Stimulated activated CD4-positive, alpha-beta T cell treated with anti-CD3 and anti-CD28 coated beads, Interleukin-1b, Interleukin-23, amount 100 ng/mL, for 1 hour (primary cell): Measurements from ENCODE around the gene PNMT.
A peak's percentile ranks its signal among the peaks of the same experiment; 100 is the strongest.

ENCODE experiments used
- DNase-seq, 2 donors: peaks; one replicate each; pipeline ENCODE4 v3.0.0-alpha.2; 2020; ENCODE audit warnings: low read depth in 2 of 2

PNMT gene, protein sequence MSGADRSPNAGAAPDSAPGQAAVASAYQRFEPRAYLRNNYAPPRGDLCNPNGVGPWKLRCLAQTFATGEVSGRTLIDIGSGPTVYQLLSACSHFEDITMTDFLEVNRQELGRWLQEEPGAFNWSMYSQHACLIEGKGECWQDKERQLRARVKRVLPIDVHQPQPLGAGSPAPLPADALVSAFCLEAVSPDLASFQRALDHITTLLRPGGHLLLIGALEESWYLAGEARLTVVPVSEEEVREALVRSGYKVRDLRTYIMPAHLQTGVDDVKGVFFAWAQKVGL

DNA sequence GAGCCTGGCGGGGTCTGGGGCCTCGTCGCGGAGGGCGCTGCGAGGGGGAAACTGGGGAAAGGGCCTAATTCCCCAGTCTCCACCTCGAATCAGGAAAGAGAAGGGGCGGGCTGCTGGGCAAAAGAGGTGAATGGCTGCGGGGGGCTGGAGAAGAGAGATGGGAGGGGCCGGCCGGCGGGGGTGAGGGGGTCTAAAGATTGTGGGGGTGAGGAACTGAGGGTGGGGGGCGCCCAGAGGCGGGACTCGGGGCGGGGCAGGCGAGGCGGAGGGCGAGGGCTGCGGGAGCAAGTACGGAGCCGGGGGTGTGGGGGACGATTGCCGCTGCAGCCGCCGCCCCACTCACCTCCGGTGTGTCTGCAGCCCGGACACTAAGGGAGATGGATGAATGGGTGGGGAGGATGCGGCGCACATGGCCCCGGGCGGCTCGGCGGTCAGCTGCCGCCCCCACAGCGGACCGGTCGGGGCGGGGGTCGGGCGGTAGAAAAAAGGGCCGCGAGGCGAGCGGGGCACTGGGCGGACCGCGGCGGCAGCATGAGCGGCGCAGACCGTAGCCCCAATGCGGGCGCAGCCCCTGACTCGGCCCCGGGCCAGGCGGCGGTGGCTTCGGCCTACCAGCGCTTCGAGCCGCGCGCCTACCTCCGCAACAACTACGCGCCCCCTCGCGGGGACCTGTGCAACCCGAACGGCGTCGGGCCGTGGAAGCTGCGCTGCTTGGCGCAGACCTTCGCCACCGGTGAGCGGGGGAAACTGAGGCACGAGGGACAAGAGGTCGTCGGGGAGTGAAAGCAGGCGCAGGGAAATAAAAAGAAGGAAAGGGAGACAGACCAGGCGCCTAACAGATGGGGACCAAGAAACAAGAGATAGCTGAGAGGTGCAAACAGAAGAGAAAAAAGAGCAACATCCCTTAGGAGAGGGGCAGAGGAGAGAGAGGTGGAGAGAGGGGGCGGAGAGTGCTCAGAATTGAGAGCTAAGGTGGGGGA lies at the start of gene PNMT:
TSS of gene PNMT (plus strand) at position 509 of the 980 bp plus-strand sequence. CDS start at position 532, 23 bp downstream.
- DNase-seq, result peak; percentile 46 to 62

- no peak for DNase-seq
Measured at GRCh38 chr17:39618956-39619785, 49.1 kb upstream of the PNMT start.

DNA sequence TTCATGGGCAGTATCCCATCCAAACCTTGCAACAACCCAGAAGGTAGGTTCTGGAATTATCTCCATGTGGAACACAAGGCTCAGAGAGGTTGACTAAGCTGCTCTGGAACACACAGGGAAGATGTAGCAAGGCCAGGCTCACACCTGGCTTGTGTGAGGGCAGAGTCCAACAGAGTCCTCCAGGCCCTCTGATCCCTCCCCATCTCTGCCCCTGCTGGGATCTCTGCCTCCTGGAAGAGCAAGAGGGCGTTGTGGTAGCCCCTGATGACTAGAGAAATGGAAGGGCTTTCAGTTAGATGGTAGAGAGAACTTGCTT lies 48.5 kb upstream of the PNMT start:
- DNase-seq, result no peak

DNA sequence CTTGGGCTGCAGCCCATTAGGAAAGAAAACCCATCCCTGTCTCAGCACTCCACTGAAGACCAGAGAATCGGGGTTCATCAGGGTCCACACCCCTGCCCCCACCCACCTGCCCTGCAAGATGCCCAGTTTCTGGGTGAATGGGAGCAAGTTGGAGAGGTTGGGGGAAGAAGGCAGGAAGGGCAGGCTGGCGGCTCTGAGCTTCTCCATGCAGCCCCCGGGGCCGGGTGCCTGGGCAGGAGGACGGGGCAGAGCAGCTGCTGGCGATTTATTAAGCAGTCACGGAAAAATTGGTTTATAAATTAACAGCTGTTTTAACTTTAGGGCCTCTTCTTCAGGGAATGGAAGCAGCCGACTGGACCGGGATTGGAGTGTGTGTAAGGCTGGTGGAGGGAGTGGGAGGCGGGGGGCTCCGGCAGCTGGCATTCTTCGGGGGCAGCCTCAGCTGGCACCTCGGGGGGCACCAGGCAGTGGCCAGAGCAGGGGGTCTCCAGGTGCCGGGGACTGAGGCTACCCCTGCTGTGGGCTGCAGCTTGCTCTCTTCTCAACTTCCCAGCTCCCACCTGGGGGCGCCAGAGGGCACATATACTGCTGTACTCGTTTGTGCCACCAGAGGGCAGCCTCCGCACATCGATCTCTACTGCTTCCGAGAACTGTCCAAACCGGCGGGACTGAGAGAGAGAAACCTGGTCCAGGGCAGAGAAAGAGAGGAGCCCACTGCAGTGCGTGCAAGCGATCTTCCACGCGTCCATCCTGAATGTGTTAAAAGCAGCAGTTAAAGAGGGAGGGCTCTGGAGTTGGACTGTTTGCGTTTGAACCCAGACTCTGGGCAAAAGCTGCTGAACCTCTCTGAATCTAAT lies 46.5 kb upstream of the PNMT start:
- DNase-seq, result peak; percentile 72 to 83

- DNase-seq, result no peak
Measured at GRCh38 chr17:39622380-39623006, 45.8 kb upstream of the PNMT start.

- peak; percentile 60 to 88 for DNase-seq
Measured at GRCh38 chr17:39623356-39623950, 44.8 kb upstream of the PNMT start.

DNA sequence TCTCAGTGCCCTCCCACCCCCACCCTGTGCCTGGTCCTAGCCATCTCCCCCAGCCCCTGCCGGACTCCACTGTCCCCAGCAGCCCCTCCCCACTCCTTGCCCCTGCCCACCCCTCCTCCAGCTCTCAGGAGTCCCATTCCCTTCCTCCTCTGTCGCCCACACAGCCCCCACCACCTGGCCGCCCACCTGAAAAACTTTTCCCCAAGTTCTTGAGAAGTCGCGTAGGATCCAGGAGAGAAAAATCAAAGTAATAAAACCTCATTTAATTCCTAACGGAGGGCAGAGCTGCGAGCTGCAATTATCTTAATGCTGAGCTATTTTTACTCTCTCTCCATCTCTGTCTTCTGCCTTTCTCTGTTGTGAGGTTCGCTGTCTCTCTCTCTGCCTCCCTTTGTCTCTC lies 43.9 kb upstream of the PNMT start:
- DNase-seq, result no peak

DNA sequence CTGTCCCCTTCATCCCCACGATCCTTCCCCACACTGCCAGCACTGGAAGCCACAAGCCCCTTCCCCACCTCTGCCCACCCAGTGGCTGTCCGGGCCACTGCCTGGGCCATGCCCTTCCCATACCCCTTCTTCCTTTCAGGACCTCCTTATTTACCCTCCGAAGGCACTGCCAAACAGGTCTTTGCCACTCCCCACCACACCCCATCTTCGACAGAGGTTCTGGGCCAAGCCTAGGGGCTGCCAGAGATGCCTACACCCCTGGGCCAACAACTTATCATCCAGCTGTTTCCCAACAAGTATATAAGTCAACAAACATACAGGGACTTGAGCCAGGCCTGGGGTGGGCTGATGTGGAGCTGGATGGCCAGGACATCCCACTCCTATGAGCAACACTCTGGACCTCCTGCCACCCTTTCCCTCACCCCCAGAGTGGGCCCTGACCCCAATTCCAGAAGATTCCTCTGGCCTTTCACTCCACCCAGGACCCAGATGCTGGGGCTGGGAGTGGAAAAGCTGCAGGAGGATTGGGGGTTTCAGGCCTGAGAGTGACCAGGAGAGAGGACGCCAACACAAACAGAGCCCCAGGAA lies 43.0 kb upstream of the PNMT start:
- DNase-seq, result no peak

- DNase-seq, result no peak
Measured at GRCh38 chr17:39626171-39627046, 41.8 kb upstream of the PNMT start, which contains the start of gene PPP1R1B. Gene PPP1R1B (plus strand): TSS chr17:39626952. CDS start chr17:39627393, 441 bp downstream.

- no peak for DNase-seq
Measured at GRCh38 chr17:39627047-39627711, 41.1 kb upstream of the PNMT start.

GRCh38 chr17:39627712-39628516 lies 40.3 kb upstream of the PNMT start:
- DNase-seq, result no peak

DNA sequence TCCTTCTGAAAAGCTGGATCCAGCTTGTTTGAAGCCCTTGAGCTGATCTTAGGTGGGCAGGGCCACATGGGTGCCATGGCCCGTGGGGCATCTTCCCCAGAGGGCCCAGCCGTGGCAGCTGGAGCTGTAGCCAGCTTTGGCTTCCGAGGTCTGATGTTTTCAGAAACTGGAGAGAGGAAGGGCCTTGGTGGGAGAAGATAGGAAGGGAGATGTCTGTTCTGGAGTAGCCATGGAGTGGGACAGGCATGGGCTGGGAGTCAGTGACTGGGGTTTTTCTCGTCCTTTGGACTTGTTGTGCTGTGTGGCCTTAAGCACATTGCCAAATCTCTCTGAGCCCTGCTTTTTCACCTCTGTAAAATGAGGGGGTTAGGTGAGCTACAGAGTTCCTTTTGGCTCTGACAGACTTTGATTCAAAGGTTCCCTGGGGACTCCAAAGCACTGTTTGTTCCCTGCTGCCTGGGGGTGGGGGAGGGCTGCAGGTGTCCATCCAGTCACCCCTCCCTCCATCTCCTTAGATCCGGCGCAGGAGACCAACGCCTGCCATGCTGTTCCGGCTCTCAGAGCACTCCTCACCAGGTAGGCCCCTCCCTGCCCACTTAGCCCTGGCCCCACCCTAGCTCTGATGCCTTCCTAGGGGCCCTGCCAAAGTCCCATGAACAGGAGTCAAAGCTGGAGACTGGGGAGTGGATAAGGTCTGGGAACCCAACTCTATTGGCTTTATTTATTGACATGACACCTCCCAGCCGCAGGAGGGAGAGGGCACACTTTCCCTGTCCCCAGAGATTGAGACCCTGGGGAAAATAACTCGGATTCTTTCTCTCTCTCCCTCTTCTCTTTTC lies 39.4 kb upstream of the PNMT start:
- DNase-seq, result no peak

DNA sequence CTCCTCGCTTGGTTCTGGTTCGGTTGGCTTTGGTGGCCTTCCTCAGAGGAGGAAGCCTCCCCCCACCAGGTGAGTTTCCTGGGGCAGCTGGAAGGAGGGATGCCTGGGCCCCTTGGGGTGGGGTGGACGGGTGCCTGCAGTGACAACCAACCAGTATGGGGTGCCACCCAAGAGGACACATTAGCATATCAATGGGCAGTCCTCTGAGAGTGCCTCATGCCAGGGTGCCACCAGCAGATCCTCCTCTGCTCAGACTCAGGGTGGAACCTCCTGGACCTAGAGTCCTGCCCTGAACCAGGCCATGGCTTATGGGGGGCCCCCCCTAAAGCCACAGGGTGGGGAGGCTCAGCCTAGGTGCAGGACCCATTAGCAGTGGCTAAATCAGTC lies 38.8 kb upstream of the PNMT start:
- DNase-seq, result no peak

GRCh38 chr17:39629898-39630297 lies 38.4 kb upstream of the PNMT start:
- no peak for DNase-seq

GRCh38 chr17:39631403-39631802 lies 36.9 kb upstream of the PNMT start:
- DNase-seq, result no peak

DNA sequence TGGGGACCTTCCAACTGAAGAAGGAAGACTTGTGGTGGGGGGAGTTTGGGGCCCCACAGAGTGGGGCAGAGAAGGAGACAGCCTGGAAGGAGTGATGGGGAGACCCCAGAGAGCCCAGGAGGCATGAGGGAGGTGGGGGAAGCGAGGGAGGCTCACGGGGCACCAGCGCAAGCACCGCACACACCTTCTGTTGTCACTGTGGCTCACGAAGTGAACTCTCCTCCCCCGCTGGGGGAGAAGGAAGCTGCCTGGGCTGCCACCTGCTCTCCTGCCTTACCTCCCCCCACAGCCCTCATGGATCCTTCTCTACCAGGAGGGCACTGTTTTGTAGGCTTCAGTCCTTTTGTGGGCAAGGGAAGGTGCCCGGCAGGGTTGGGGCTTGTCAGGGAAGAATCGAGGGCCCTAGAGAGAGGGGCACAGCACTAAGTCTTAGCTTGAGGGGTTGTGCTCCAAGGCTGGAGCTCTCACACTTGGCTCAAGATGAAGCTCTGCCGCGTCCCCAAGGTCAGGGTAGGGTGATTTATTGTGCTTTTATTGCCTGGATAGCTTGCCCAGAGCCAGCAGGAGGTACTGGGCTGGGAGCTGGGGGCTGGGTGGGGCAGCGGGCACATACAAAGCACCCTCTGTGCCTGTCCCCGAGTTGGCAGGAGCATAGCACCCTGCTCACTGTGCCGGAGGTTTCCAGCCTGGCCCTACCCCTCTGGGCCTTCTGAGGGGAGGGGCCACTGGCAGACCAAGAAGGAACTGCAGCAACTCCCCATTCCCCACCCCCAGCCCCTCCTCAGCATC lies 35.9 kb upstream of the PNMT start:
- no peak for DNase-seq
